HG02759 (cell line): ENCODE data around the gene MACROD1.

Source experiments
- ATAC-seq: cut with Tn5 transposase; IDR thresholded peaks from one replicate; pipeline ENCODE4 v1.9.1; 2021; ENCODE audit warnings: mild to moderate bottlenecking, moderate library complexity; ENCODE audit not compliant: unreplicated experiment

MACROD1 gene

GRCh38 chr11:64093233-64094039 lies 72.5 kb downstream of the MACROD1 start:
- no peak for ATAC-seq

GRCh38 chr11:64092761-64093136 lies 73.2 kb downstream of the MACROD1 start:
- no peak for ATAC-seq

GRCh38 chr11:64092111-64092760 lies 73.7 kb downstream of the MACROD1 start:
- ATAC-seq, result no peak

GRCh38 chr11:64090806-64091516 lies 75.0 kb downstream of the MACROD1 start:
- ATAC-seq, result no peak

- no peak for ATAC-seq
Measured at GRCh38 chr11:64089915-64090805, 75.8 kb downstream of the MACROD1 start.

GRCh38 chr11:64089493-64089892 lies 76.4 kb downstream of the MACROD1 start:
- no peak for ATAC-seq

- ATAC-seq, result no peak
Measured at GRCh38 chr11:64089027-64089360, 76.9 kb downstream of the MACROD1 start.

- ATAC-seq, result no peak
Measured at GRCh38 chr11:64088162-64089026, 77.5 kb downstream of the MACROD1 start.

GRCh38 chr11:64086258-64087123 lies 79.4 kb downstream of the MACROD1 start:
- no peak for ATAC-seq

- ATAC-seq, result no peak
Measured at GRCh38 chr11:64085906-64086257, 80.0 kb downstream of the MACROD1 start.

- no peak for ATAC-seq
Measured at GRCh38 chr11:64084951-64085710, 80.8 kb downstream of the MACROD1 start.

- ATAC-seq, result no peak
Measured at GRCh38 chr11:64084146-64084950, 81.6 kb downstream of the MACROD1 start.

- no peak for ATAC-seq
Measured at GRCh38 chr11:64083398-64084080, 82.4 kb downstream of the MACROD1 start.

GRCh38 chr11:64081745-64082442 lies 84.0 kb downstream of the MACROD1 start:
- no peak for ATAC-seq

GRCh38 chr11:64080390-64080789 lies 85.5 kb downstream of the MACROD1 start:
- no peak for ATAC-seq

GRCh38 chr11:64078905-64079304 lies 87.0 kb downstream of the MACROD1 start:
- ATAC-seq, result no peak
